HL-60 (cell line): ENCODE measurements around the gene MGAT5B.
"Not testable (repeated sequence)": the region's sequence is repeated elsewhere in the genome, so short reads cannot be mapped to it uniquely, and the experiment has no call there.

Experiments
- DNase-seq, 2 experiments: peaks; one replicate each; pipeline ENCODE4 v3.0.0-alpha.2; 2010 to 2020; ENCODE audit warnings: low read depth in 1 of 2, low spot score in 1 of 2
- H3K27ac ChIP-seq: fragments of 250-450 bp; sonication (Bioruptor Pico); replicated peaks from 2 replicates; pipeline ENCODE4 v1.5.1; 2020; ENCODE audit warnings: mild to moderate bottlenecking, moderate library complexity
- H3K27me3 ChIP-seq: fragments of 250-450 bp; sonication (Bioruptor Pico); 2 replicates; pipeline ENCODE4 v1.5.1; 2021; ENCODE audit warnings: mild to moderate bottlenecking, moderate library complexity; ENCODE audit not compliant: insufficient read depth, poor library complexity, severe bottlenecking
- H3K4me3 ChIP-seq: replicated peaks from 2 replicates; pipeline ENCODE4 v1.5.1; 2011; ENCODE audit warnings: mild to moderate bottlenecking, control low read depth, low read length; ENCODE audit not compliant: insufficient read depth
- GABPA ChIP-seq: IDR thresholded peaks from 2 replicates; pipeline ENCODE4 v1.6.1; 2012; ENCODE audit warnings: low read depth
- POLR2AphosphoS5 ChIP-seq: IDR thresholded peaks from 2 replicates; pipeline ENCODE4 v1.6.1; 2012; ENCODE audit warnings: low read depth
- SPI1 ChIP-seq: IDR thresholded peaks from 2 replicates; pipeline ENCODE4 v1.6.1; 2012; ENCODE audit warnings: low read depth, mild to moderate bottlenecking, borderline replicate concordance
- TF ChIP-seq, protein P1 (sequence below): IDR thresholded peaks from 2 replicates; pipeline ENCODE4 v1.6.1; 2012; ENCODE audit warnings: low read depth; ENCODE audit not compliant: insufficient replicate concordance
- TF ChIP-seq, protein P2 (sequence below): IDR thresholded peaks from one replicate; pipeline ENCODE4 v1.5.1; 2011; ENCODE audit warnings: low read length, control low read depth, inconsistent platforms; ENCODE audit not compliant: insufficient read depth

MGAT5B gene

DNA sequence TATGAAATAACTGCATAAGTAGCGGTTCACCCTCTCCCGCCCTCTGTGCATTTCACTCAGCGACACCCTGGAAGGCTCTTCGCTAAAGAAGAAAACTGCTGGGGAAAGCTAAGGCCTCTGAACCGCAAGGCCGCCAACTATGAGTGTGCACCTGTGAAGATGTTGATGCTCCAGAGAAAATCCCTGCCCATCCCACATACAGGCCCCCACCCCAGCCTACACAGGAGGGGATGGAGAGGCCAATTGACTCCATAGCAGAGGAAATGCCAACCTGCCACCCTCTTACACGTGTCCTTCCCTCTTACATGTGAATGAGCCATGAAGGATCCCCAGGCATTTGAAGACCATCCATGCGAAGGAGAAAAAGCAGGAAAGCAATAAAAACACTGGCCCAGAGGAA lies 104.8 kb downstream of the MGAT5B start:
- TF ChIP-seq SPI1 (no peak), GABPA (no peak)
- Histone ChIP-seq H3K4me3 (no peak overlapping the region), H3K27ac (no peak overlapping the region), H3K27me3 (peaks cover 20% of the 10 kb centered on the region)
- no peak for DNase-seq

GRCh38 chr17:76974721-76975120 lies 106.5 kb downstream of the MGAT5B start:
- Histone ChIP-seq H3K27ac (no peak overlapping the region), H3K27me3 (peaks cover 4% of the 10 kb centered on the region), H3K4me3 (no peak overlapping the region)
- no peak for TF ChIP-seq SPI1
- no peak for DNase-seq

DNA sequence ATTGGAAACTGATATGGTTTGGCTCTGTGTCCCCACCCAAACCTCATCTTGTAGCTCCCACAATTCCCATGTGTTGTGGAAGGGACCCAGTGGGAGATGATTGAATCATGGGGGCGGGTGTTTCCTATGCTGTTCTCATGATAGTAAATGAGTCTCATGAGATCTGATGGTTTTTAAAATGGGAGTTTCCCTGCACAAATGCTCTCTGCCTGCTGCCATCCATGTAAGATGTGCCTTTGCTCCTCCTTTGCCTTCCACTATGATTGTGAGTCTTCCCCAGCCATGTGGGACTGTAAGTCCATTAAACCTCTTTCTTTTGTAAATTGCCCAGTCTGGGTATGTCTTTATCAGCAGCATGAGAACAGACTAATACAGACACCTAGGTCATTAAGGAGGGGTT lies 109.8 kb downstream of the MGAT5B start:
- not testable (repeated sequence) for H3K27me3 ChIP-seq, H3K4me3 ChIP-seq, H3K27ac ChIP-seq, DNase-seq

DNA sequence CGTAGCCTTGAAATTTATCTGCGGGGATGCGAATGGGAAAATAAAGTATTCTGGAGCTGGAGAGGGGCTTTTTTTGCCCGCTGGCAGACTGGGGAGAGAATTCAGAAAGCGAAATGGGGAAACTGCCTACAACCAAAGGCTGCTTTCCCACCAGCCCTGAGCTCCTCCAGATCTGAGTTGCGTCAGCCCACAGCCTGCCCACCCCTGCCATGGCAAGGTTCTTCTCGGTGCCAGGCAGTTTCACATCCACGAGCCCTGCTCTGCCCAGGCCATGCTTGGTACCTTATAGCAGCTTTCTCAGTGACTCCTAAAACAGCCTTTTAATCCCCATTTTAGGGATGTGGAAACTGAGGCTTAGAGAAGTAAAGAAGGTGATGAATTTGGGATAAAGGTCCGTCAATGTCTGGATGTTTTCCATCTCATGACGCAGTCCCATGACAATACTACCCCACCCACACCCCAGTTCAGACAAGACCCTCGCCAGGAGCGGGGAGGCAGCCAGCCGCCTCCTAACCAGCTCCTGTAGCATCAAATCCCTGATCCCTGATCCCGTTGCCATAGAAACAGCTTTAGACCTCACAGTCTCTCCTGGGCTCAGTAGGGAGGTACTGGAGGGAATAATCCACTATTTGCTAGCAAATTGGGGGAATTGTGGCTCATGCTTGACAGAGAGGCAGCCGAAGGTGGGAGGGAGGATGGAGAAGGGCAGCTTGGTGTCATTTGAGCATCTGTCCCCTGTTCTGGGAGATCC lies 113.5 kb downstream of the MGAT5B start:
- H3K27ac ChIP-seq: no peak overlapping the region
- no peak overlapping the region for H3K4me3 ChIP-seq
- DNase-seq: no peak
- TF ChIP-seq POLR2AphosphoS5 (no peak), GABPA (no peak), SPI1 (no peak)
- TF ChIP-seq, protein P1, sequence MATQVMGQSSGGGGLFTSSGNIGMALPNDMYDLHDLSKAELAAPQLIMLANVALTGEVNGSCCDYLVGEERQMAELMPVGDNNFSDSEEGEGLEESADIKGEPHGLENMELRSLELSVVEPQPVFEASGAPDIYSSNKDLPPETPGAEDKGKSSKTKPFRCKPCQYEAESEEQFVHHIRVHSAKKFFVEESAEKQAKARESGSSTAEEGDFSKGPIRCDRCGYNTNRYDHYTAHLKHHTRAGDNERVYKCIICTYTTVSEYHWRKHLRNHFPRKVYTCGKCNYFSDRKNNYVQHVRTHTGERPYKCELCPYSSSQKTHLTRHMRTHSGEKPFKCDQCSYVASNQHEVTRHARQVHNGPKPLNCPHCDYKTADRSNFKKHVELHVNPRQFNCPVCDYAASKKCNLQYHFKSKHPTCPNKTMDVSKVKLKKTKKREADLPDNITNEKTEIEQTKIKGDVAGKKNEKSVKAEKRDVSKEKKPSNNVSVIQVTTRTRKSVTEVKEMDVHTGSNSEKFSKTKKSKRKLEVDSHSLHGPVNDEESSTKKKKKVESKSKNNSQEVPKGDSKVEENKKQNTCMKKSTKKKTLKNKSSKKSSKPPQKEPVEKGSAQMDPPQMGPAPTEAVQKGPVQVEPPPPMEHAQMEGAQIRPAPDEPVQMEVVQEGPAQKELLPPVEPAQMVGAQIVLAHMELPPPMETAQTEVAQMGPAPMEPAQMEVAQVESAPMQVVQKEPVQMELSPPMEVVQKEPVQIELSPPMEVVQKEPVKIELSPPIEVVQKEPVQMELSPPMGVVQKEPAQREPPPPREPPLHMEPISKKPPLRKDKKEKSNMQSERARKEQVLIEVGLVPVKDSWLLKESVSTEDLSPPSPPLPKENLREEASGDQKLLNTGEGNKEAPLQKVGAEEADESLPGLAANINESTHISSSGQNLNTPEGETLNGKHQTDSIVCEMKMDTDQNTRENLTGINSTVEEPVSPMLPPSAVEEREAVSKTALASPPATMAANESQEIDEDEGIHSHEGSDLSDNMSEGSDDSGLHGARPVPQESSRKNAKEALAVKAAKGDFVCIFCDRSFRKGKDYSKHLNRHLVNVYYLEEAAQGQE: no peak
- TF ChIP-seq, protein P2, sequence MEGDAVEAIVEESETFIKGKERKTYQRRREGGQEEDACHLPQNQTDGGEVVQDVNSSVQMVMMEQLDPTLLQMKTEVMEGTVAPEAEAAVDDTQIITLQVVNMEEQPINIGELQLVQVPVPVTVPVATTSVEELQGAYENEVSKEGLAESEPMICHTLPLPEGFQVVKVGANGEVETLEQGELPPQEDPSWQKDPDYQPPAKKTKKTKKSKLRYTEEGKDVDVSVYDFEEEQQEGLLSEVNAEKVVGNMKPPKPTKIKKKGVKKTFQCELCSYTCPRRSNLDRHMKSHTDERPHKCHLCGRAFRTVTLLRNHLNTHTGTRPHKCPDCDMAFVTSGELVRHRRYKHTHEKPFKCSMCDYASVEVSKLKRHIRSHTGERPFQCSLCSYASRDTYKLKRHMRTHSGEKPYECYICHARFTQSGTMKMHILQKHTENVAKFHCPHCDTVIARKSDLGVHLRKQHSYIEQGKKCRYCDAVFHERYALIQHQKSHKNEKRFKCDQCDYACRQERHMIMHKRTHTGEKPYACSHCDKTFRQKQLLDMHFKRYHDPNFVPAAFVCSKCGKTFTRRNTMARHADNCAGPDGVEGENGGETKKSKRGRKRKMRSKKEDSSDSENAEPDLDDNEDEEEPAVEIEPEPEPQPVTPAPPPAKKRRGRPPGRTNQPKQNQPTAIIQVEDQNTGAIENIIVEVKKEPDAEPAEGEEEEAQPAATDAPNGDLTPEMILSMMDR: no peak
- H3K27me3 ChIP-seq: no peaks in the 10 kb centered on the region

- no peak overlapping the region for H3K4me3 ChIP-seq
- H3K27me3 ChIP-seq: no peaks in the 10 kb centered on the region
- H3K27ac ChIP-seq: no peak overlapping the region
- no peak for DNase-seq
- TF ChIP-seq, protein P2: no peak
- TF ChIP-seq POLR2AphosphoS5: no peak
- TF ChIP-seq, protein P1: no peak
- TF ChIP-seq GABPA: no peak
- TF ChIP-seq SPI1: no peak
These were observed 114.3 kb downstream of the MGAT5B start for GRCh38 chr17:76982408-76983074.
